ENCODE data around the gene AKR1C1. TPM values are rescaled to one million over a fixed set of nuclear protein-coding genes. Genes with fewer than 3 reads are reported as not detected.
"Not testable (repeated sequence)": the region's sequence is repeated elsewhere in the genome, so short reads cannot be mapped to it uniquely, and the experiment has no call there.

AKR1C1 gene
- total and polyA plus RNA-seq, 4 experiments from 2014 or later: 0.08 to 1.9 (median 1.4) TPM

GRCh38 chr10:4991463-4991862 is 28.2 kb downstream of the AKR1C1 start:
- CTCF ChIA-PET (ENCODE audit: partially characterized antibody); H3K27ac Mint-ChIP-seq; DNase-seq; H3K9me3 ChIP-seq (ENCODE audit: control insufficient read depth in 1 of 2, low read length in 2 of 2); POLR2A ChIA-PET (ENCODE audit: partially characterized antibody); intact Hi-C loops (cut with micrococcal nuclease); H3K27ac ChIP-seq (ENCODE audit: low read depth, low read length); H3K9me3 Mint-ChIP-seq; H3K36me3 ChIP-seq (ENCODE audit: insufficient read depth, low read length); H3K4me1 ChIP-seq (ENCODE audit: insufficient read depth, low read length); H3K4me1 Mint-ChIP-seq; H3K27me3 ChIP-seq (ENCODE audit: insufficient read depth, low read length); H3K4me3 Mint-ChIP-seq; H3K36me3 Mint-ChIP-seq; H3K4me3 ChIP-seq (ENCODE audit: low read length in 2 of 2); H3K27me3 Mint-ChIP-seq: not testable (repeated sequence)

DNA sequence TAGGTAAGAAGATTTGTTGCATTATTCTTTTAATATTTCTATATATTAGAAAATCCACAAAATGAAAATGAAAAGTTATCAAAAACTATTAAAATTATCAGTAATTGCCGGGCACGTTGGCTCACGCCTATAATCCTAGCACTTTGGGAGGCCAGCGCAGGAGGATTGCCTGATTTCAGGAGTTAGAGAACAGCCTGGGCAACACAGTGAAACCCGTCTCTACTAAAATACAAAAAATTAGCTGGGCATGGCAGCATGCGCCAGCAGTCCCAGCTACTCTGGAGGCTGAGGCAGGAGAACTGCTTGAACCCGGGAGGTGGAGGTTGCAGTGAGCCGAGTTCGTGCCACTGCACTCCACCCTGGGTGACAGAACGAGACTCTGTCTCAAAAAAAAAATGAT is 29.3 kb downstream of the AKR1C1 start:
- not testable (repeated sequence) for H3K4me1 Mint-ChIP-seq

DNA sequence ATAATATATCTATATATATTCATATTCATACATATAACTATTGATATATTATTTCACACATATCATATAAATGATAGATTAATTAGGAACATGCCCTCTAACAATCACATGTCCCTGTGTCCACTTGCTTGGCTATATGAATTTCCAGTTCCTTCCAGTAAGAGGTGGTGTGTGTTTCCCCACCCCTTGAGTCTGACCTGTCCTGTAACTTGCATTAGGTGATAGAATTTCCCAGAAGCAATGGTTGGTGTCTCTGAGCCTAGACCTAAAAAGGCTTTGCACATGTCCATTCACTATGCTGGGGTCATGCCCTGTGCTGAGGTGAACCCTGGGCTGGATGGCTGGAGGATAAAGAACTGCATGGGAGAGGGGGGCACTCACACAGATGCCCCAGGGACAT is 31.0 kb downstream of the AKR1C1 start:
- DNase-seq; H3K27me3 ChIP-seq (ENCODE audit: insufficient read depth, low read length); CTCF ChIA-PET (ENCODE audit: partially characterized antibody); H3K27ac Mint-ChIP-seq; H3K27me3 Mint-ChIP-seq; H3K36me3 ChIP-seq (ENCODE audit: insufficient read depth, low read length); H3K9me3 ChIP-seq (ENCODE audit: control insufficient read depth in 1 of 2, low read length in 2 of 2); H3K4me3 Mint-ChIP-seq; H3K4me1 Mint-ChIP-seq; H3K4me3 ChIP-seq (ENCODE audit: low read length in 2 of 2); H3K36me3 Mint-ChIP-seq; H3K9me3 Mint-ChIP-seq; H3K4me1 ChIP-seq (ENCODE audit: insufficient read depth, low read length); H3K27ac ChIP-seq (ENCODE audit: low read depth, low read length); intact Hi-C loops (cut with micrococcal nuclease); POLR2A ChIA-PET (ENCODE audit: partially characterized antibody): not testable (repeated sequence)

More for the DNA sequence above, 29.3 kb downstream of the AKR1C1 start:
- CTCF ChIA-PET (ENCODE audit: partially characterized antibody); H3K27ac Mint-ChIP-seq; H3K4me1 ChIP-seq (ENCODE audit: insufficient read depth, low read length); POLR2A ChIA-PET (ENCODE audit: partially characterized antibody); H3K36me3 Mint-ChIP-seq; H3K9me3 Mint-ChIP-seq; H3K27ac ChIP-seq (ENCODE audit: low read depth, low read length); H3K4me3 Mint-ChIP-seq; intact Hi-C loops (cut with micrococcal nuclease); H3K9me3 ChIP-seq (ENCODE audit: control insufficient read depth in 1 of 2, low read length in 2 of 2); H3K4me3 ChIP-seq (ENCODE audit: low read length in 2 of 2); DNase-seq; H3K27me3 ChIP-seq (ENCODE audit: insufficient read depth, low read length); H3K36me3 ChIP-seq (ENCODE audit: insufficient read depth, low read length); H3K27me3 Mint-ChIP-seq: not testable (repeated sequence)

GRCh38 chr10:4998671-4999070 is 35.5 kb downstream of the AKR1C1 start:
- no peak overlapping the region for H3K4me3 Mint-ChIP-seq
- no peaks in the 10 kb centered on the region for H3K4me1 Mint-ChIP-seq
- CTCF ChIA-PET (ENCODE audit: partially characterized antibody): no interaction called here
- no peak overlapping the region for H3K27ac Mint-ChIP-seq
- peaks cover 4% of the 10 kb centered on the region in 2 donors for H3K27me3 Mint-ChIP-seq
- Histone ChIP-seq H3K9me3 (ENCODE audit: control insufficient read depth in 1 of 2, low read length in 2 of 2) (no peaks in the 10 kb centered on the region), H3K4me1 (ENCODE audit: insufficient read depth, low read length) (no peaks in the 10 kb centered on the region), H3K27me3 (ENCODE audit: insufficient read depth, low read length) (no peaks in the 10 kb centered on the region), H3K4me3 (ENCODE audit: low read length in 2 of 2) (no peak overlapping the region), H3K27ac (ENCODE audit: low read depth, low read length) (no peak overlapping the region), H3K36me3 (ENCODE audit: insufficient read depth, low read length) (no peaks in the 10 kb centered on the region)
- DNase-seq: no peak
- H3K36me3 Mint-ChIP-seq: no peaks in the 10 kb centered on the region
- POLR2A ChIA-PET (ENCODE audit: partially characterized antibody): no interaction called here
- intact Hi-C loops (cut with micrococcal nuclease): no loop called here
- H3K9me3 Mint-ChIP-seq: no peaks in the 10 kb centered on the region

- Histone ChIP-seq H3K36me3 (ENCODE audit: insufficient read depth, low read length) (no peaks in the 10 kb centered on the region), H3K4me1 (ENCODE audit: insufficient read depth, low read length) (no peaks in the 10 kb centered on the region), H3K4me3 (ENCODE audit: low read length in 2 of 2) (no peak overlapping the region), H3K27me3 (ENCODE audit: insufficient read depth, low read length) (no peaks in the 10 kb centered on the region), H3K9me3 (ENCODE audit: control insufficient read depth in 1 of 2, low read length in 2 of 2) (no peaks in the 10 kb centered on the region), H3K27ac (ENCODE audit: low read depth, low read length) (no peak overlapping the region)
- no peak overlapping the region for H3K27ac Mint-ChIP-seq
- CTCF ChIA-PET (ENCODE audit: partially characterized antibody): no interaction called here
- no peak overlapping the region for H3K4me3 Mint-ChIP-seq
- H3K4me1 Mint-ChIP-seq: no peaks in the 10 kb centered on the region
- POLR2A ChIA-PET (ENCODE audit: partially characterized antibody): no interaction called here
- intact Hi-C loops (cut with micrococcal nuclease): no loop called here
- peaks cover 0 to 16% (median 7%) of the 10 kb centered on the region in 8 donors for H3K9me3 Mint-ChIP-seq
- H3K36me3 Mint-ChIP-seq: no peaks in the 10 kb centered on the region
- DNase-seq: no peak
- peaks cover 4% of the 10 kb centered on the region in 2 donors for H3K27me3 Mint-ChIP-seq
Observed at GRCh38 chr10:5002013-5002727, 39.0 kb downstream of the AKR1C1 start.

- peaks cover 0 to 16% (median 7%) of the 10 kb centered on the region in 8 donors for H3K9me3 Mint-ChIP-seq
- H3K4me3 ChIP-seq (ENCODE audit: low read length in 2 of 2); CTCF ChIA-PET (ENCODE audit: partially characterized antibody); H3K27me3 Mint-ChIP-seq; intact Hi-C loops (cut with micrococcal nuclease); H3K4me1 Mint-ChIP-seq; H3K36me3 Mint-ChIP-seq; POLR2A ChIA-PET (ENCODE audit: partially characterized antibody); H3K36me3 ChIP-seq (ENCODE audit: insufficient read depth, low read length); H3K27ac ChIP-seq (ENCODE audit: low read depth, low read length); H3K27ac Mint-ChIP-seq; DNase-seq; H3K9me3 ChIP-seq (ENCODE audit: control insufficient read depth in 1 of 2, low read length in 2 of 2); H3K27me3 ChIP-seq (ENCODE audit: insufficient read depth, low read length); H3K4me3 Mint-ChIP-seq; H3K4me1 ChIP-seq (ENCODE audit: insufficient read depth, low read length): not testable (repeated sequence)
Observed at GRCh38 chr10:5003127-5004029, 40.2 kb downstream of the AKR1C1 start, which contains the start of gene AKR1C2. AKR1C2 (minus strand) TSS chr10:5003857; CDS start chr10:5003835, 22 bp downstream.

- H3K27ac ChIP-seq (ENCODE audit: low read depth, low read length); H3K36me3 Mint-ChIP-seq; H3K4me1 Mint-ChIP-seq; POLR2A ChIA-PET (ENCODE audit: partially characterized antibody); H3K4me3 ChIP-seq (ENCODE audit: low read length in 2 of 2); H3K9me3 ChIP-seq (ENCODE audit: control insufficient read depth in 1 of 2, low read length in 2 of 2); H3K36me3 ChIP-seq (ENCODE audit: insufficient read depth, low read length); H3K4me1 ChIP-seq (ENCODE audit: insufficient read depth, low read length); H3K27me3 ChIP-seq (ENCODE audit: insufficient read depth, low read length); intact Hi-C loops (cut with micrococcal nuclease); DNase-seq; H3K4me3 Mint-ChIP-seq; H3K27me3 Mint-ChIP-seq; CTCF ChIA-PET (ENCODE audit: partially characterized antibody); H3K27ac Mint-ChIP-seq: not testable (repeated sequence)
- H3K9me3 Mint-ChIP-seq: peaks cover 0 to 16% (median 7%) of the 10 kb centered on the region in 8 donors
Observed at GRCh38 chr10:5004030-5004385, 40.8 kb downstream of the AKR1C1 start.
